DOHH2 (cell line): ENCODE results near the gene LTA.

Experiments
- EZH2phosphoT487 ChIP-seq: fragments of 200-600 bp; sonication (generic); IDR thresholded peaks from 2 replicates; pipeline ENCODE4 v1.6.1; 2017; ENCODE audit warnings: borderline replicate concordance, mild to moderate bottlenecking, antibody characterized with exemption, low read length, moderate library complexity, mixed read lengths
- TF ChIP-seq, protein P1 (sequence below): fragments of 200-600 bp; sonication (generic); IDR thresholded peaks from one replicate; pipeline ENCODE4 v1.5.1; 2014; ENCODE audit warnings: antibody characterized with exemption, mild to moderate bottlenecking, low read depth, low read length; ENCODE audit not compliant: poor library complexity, severe bottlenecking

DNA sequence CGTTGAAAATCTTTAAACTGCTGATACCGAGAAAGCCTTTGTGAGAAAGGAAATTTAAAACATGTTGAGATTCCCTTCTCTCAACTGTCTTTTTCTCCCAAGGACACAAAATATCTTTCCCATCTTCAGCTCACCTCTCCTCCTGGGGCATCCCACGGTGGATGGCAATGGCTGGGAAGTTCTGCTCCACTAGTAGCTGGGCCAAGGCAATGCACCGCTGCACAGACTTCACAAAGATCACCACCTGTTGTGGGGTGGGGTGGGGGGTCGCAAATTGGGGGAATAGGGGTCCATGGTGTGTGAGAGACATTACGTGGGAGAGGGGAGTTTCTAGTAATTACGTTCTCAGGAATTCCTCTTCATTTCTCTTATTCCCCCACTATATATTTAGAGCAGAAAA lies 40.9 kb upstream of the LTA start:
- TF ChIP-seq, protein P1, sequence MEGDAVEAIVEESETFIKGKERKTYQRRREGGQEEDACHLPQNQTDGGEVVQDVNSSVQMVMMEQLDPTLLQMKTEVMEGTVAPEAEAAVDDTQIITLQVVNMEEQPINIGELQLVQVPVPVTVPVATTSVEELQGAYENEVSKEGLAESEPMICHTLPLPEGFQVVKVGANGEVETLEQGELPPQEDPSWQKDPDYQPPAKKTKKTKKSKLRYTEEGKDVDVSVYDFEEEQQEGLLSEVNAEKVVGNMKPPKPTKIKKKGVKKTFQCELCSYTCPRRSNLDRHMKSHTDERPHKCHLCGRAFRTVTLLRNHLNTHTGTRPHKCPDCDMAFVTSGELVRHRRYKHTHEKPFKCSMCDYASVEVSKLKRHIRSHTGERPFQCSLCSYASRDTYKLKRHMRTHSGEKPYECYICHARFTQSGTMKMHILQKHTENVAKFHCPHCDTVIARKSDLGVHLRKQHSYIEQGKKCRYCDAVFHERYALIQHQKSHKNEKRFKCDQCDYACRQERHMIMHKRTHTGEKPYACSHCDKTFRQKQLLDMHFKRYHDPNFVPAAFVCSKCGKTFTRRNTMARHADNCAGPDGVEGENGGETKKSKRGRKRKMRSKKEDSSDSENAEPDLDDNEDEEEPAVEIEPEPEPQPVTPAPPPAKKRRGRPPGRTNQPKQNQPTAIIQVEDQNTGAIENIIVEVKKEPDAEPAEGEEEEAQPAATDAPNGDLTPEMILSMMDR, result no peak
- TF ChIP-seq EZH2phosphoT487, result no peak
